Stimulated activated CD4-positive, alpha-beta T cell treated with anti-CD3 and anti-CD28 coated beads, Interleukin-15, amount 100 ng/mL, for 24 hours (primary cell): Measurements from ENCODE around the gene AASDH.

ENCODE experiments used
- DNase-seq: peaks from one replicate; pipeline ENCODE4 v3.0.0-alpha.2; 2020

Gene AASDH

GRCh38 chr4:56387023-56388001 is at the start of gene AASDH:
AASDH (minus strand) TSS chr4:56387491; CDS start chr4:56384299, 3,192 bp downstream.
- DNase-seq, result peak; percentile 94

GRCh38 chr4:56435140-56435926 is 48.0 kb upstream of the AASDH start, which contains the start of gene PPAT:
PPAT (minus strand) TSS chr4:56435615; CDS start chr4:56435477, 138 bp downstream.
- DNase-seq, result peak; percentile 99

GRCh38 chr4:56434599-56435139 is 47.4 kb upstream of the AASDH start:
- DNase-seq, result peak; percentile 62

- no peak for DNase-seq
Observed at GRCh38 chr4:56433280-56433679, 46.0 kb upstream of the AASDH start.

- DNase-seq, result no peak
Observed at GRCh38 chr4:56430203-56430602, 42.9 kb upstream of the AASDH start.

- DNase-seq, result no peak
Observed at GRCh38 chr4:56427179-56427578, 39.9 kb upstream of the AASDH start.

GRCh38 chr4:56426273-56426672 is 39.0 kb upstream of the AASDH start:
- DNase-seq, result no peak

- DNase-seq, result no peak
Observed at GRCh38 chr4:56425518-56425917, 38.2 kb upstream of the AASDH start.

GRCh38 chr4:56424697-56425514 is 37.6 kb upstream of the AASDH start:
- peak; percentile 22 for DNase-seq

GRCh38 chr4:56424176-56424575 is 36.9 kb upstream of the AASDH start:
- DNase-seq, result no peak

GRCh38 chr4:56417396-56417795 is 30.1 kb upstream of the AASDH start:
- no peak for DNase-seq

- DNase-seq, result no peak
Observed at GRCh38 chr4:56416349-56416748, 29.1 kb upstream of the AASDH start.

- DNase-seq, result no peak
Observed at GRCh38 chr4:56414135-56414670, 26.9 kb upstream of the AASDH start.

- no peak for DNase-seq
Observed at GRCh38 chr4:56410247-56411062, 23.2 kb upstream of the AASDH start.

- DNase-seq, result no peak
Observed at GRCh38 chr4:56409511-56410090, 22.3 kb upstream of the AASDH start.

GRCh38 chr4:56408978-56409377 is 21.7 kb upstream of the AASDH start:
- no peak for DNase-seq

- DNase-seq, result no peak
Observed at GRCh38 chr4:56406151-56406550, 18.9 kb upstream of the AASDH start.

GRCh38 chr4:56405016-56405415 is 17.7 kb upstream of the AASDH start:
- DNase-seq, result no peak

- DNase-seq, result no peak
Observed at GRCh38 chr4:56400560-56400959, 13.3 kb upstream of the AASDH start.

- no peak for DNase-seq
Observed at GRCh38 chr4:56391270-56391669, 4.0 kb upstream of the AASDH start.

GRCh38 chr4:56389558-56389957 is 2.3 kb upstream of the AASDH start:
- DNase-seq, result no peak
